Cardiac fibroblast (primary cell): ENCODE measurements around the gene RPS6KC1.
A peak's percentile ranks its signal among the peaks of the same experiment; 100 is the strongest.
"Not testable (repeated sequence)": the region's sequence is repeated elsewhere in the genome, so short reads cannot be mapped to it uniquely, and the experiment has no call there.

Source experiments
- DNase-seq, 2 donors: peaks; one replicate each; pipeline versions ENCODE4 v3.0.0 to v3.0.0-alpha.2; 2010; ENCODE audit warnings: low read depth in 2 of 2
- H3K4me3 ChIP-seq, 2 donors: replicated peaks in 1 of 2; 1 replicate in 1 of 2; 2 replicates in 1 of 2; pipeline ENCODE4 v1.5.1; 2011; ENCODE audit warnings: low read depth in 2 of 2, low read length in 2 of 2, mild to moderate bottlenecking in 2 of 2, moderate library complexity in 1 of 2
- TF ChIP-seq, protein P1 (sequence below): IDR thresholded peaks from one replicate; pipeline ENCODE4 v1.5.1; 2011; ENCODE audit warnings: low read depth, mild to moderate bottlenecking, low read length, inconsistent platforms

RPS6KC1 gene

DNA sequence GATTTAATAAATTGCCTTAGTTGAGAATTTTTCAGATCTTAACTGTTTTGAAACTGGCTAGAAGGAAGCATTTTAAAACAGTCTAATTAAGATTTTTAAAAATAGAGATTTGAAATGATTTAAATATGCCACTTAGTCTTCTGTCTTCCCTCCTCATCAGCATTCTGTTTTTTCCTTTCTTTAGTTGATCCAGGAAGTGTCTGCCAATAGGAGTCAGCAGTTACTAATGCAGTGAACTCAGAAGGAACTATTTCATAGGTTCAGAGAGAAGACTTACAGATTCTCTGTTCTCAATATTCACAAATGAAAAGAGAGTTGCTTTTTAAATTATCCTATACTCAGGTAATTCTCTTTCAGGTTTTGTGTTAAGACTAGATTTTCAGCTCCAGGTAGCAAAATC, 84.5 kb downstream of the RPS6KC1 start:
- TF ChIP-seq, protein P1, sequence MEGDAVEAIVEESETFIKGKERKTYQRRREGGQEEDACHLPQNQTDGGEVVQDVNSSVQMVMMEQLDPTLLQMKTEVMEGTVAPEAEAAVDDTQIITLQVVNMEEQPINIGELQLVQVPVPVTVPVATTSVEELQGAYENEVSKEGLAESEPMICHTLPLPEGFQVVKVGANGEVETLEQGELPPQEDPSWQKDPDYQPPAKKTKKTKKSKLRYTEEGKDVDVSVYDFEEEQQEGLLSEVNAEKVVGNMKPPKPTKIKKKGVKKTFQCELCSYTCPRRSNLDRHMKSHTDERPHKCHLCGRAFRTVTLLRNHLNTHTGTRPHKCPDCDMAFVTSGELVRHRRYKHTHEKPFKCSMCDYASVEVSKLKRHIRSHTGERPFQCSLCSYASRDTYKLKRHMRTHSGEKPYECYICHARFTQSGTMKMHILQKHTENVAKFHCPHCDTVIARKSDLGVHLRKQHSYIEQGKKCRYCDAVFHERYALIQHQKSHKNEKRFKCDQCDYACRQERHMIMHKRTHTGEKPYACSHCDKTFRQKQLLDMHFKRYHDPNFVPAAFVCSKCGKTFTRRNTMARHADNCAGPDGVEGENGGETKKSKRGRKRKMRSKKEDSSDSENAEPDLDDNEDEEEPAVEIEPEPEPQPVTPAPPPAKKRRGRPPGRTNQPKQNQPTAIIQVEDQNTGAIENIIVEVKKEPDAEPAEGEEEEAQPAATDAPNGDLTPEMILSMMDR: no peak
- no peak overlapping the region for H3K4me3 ChIP-seq
- DNase-seq: peak; percentile 41 to 60

DNA sequence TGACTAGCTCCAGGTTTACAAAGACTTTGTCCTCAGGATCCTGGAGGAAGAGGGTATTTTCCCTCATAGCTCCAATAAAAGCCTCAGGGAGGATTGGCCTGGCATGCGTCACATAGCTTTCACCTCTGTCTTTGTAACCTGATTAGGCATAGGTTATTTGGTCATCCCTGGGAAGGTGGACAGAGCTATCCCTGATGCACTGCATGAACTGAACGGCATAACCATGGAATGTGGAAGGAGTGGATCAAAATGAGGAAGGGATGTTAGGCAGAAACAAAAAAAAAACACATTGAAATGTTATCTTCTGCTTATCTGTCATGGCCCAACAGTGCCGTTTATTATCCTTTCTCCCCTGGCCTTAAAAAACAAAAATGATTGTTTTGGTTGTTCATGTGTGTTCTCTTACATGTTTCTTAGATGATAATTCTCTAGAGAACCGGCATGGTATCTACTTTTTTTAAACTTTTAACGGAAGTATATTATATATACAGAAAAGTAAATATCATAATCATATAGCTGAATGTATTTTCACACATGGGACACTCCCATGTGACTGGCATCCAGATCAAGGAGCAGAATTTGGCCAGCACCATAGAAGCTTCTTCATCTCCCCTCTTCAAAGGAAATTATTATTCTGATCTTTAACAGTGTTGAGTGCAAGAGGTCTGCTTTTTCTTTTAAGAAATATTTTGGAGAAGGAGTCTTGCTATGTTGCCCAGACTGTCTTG, 85.3 kb downstream of the RPS6KC1 start:
- TF ChIP-seq, protein P1: no peak
- DNase-seq: no peak
- H3K4me3 ChIP-seq: no peak overlapping the region

DNA sequence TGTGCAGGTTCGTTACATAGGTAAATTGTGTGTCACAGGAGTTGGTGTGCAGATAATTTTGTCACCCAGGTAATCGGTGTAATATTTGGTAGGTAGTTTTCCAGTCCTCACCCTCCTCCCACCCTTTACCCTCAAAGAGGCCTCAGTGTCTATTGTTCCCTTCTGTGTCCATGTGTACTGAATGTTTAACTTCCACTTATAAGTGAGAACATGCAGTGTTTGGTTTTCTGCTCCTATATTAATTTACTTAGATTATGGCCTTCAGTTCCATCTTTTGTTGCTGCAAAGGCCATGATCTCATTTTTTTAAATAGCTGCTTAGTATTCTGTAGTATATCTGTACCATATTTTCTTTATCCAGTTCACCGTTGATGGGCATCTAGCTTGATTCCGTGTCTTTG, 87.3 kb downstream of the RPS6KC1 start:
- TF ChIP-seq, protein P1: no peak

DNA sequence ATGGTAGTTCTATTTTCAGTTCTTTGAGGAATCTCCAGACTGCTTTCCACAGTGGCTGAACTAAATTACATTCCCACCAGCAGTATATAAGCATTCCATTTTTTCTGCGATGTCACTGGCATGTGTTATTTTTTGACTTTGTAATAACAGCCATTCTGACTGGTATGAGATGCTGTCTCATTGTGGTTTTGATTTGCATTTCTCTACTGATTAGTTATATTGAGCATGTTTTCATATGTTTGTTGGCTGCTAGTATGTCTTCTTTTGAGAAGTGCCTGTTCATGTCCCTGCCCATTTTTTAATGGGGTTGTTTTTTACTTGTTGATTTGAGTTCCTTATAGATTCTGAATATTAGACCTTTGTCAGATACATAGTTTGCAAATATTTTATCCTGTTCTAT, 87.9 kb downstream of the RPS6KC1 start:
- H3K4me3 ChIP-seq: no peak overlapping the region
- TF ChIP-seq, protein P1: no peak
- peak; percentile 7 to 67 for DNase-seq

More for the DNA sequence above, 87.3 kb downstream of the RPS6KC1 start:
- H3K4me3 ChIP-seq: no peak overlapping the region
- DNase-seq: no peak

DNA sequence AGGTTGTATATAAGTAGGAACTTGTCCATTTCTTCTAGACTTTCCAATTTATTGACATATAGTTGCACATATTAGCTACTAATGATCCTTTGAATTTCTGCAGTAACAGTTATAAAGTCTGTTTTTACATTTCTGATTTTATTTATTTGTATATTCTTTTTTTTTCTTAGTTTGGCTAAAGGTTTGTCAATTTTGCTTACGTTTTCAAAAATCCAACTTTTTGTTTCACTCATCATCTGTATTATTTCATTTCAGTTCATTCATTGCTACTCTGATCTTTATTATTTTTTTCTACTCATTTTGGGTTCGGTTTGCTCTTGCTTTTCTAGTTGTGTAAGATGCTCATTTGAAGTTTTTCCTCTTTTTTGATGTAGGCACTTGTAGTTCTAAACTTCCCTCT, 97.9 kb downstream of the RPS6KC1 start:
- TF ChIP-seq, protein P1: no peak

DNA sequence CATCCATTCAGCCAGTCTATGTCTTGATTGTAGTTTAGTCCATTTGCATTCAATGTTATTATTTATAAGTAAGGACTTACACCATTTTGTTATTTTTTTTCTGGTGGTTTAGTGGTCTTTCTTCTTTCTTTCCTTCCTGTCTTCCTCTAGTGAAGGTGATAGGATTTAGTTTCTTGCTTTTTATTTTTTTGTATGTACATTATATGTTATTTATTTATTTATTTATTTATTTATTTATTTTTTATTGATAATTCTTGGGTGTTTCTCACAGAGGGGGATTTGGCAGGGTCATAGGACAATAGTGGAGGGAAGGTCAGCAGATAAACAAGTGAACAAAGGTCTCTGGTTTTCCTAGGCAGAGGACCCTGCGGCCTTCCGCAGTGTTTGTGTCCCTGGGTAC, 99.0 kb downstream of the RPS6KC1 start:
- not testable (repeated sequence) for DNase-seq

More for the DNA sequence above, 97.9 kb downstream of the RPS6KC1 start:
- DNase-seq: no peak
- no peak overlapping the region for H3K4me3 ChIP-seq

DNA sequence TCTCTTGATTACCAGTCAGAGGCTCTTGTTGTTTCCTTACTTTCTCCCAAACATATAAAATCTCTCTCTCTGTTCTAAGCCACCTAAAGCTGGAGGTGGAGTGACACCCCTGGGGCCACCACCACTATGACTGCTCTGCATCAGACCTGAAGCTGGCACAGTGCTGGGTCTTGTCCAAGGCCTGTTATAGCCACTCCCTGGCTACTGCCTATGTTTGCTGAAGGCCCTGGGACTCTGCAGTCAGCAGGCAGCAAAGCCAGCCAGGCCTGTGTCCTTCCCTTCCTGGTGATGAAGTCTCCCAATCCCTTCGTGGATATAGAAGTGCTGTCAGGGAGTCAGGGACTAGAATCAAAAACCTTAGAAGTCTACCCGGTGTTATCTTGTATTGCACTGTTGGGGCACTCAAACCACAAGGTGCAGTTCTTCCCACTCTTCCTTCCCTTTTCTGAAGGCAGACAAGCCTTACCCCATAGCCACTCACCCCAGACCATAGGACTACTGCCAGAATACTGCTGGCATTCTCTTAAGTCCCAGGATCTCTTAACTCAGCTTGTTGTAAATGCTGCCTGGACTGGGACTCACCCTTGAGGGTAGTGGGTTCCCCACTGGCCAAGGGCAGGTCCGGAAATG, 103.1 kb downstream of the RPS6KC1 start:
- TF ChIP-seq, protein P1: no peak
- no peak overlapping the region for H3K4me3 ChIP-seq
- DNase-seq: no peak

More for the DNA sequence above, 99.0 kb downstream of the RPS6KC1 start:
- not testable (repeated sequence) for H3K4me3 ChIP-seq
